HG02973 (cell line): ENCODE measurements around the gene INTS1.

Experiments used
- ATAC-seq: cut with Tn5 transposase; IDR thresholded peaks from one replicate; pipeline ENCODE4 v1.9.1; 2021; ENCODE audit warnings: moderate library complexity; ENCODE audit not compliant: unreplicated experiment

The INTS1 gene

DNA sequence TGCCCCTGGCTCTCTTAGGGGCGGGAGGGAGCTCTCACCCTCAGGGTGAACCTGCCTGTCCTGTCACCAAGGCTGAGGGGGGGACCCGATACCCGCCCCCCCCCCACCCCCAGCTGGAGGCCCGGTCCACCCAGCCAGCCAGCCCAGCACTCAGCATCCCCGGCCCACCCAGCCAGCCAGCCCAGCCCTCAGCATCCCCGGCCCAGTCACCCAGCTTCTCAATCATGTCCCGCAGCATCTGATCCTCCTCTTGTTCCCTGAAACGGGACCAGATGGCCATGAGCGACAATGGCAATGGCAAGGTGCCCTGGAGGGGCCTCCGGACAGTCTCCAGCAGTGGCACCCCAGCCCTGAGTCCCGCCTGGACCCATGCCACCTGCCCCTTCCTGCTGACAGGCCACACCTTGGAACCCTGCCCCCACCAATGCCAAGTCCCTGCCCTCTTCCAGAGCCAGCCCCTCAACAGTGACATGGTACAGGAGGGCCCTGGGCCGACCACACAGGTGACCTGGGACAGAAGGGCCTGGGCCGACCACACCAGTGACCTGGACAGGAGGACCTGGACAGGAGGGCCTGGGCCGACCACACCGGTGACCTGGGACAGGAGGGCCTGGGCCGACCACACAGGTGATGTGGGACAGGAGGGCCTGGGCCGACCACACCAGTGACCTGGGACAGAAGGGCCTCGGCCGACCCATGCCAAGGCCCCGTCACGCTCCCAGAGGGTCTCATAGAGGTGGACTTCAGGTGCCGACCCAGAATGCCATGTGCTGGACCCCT is 69.1 kb downstream of the INTS1 start:
- ATAC-seq = no peak

GRCh38 chr7:1434165-1434718 is 69.9 kb downstream of the INTS1 start:
- no peak for ATAC-seq

- no peak for ATAC-seq
Measured at GRCh38 chr7:1433128-1433920, 70.9 kb downstream of the INTS1 start.

GRCh38 chr7:1432411-1433082 is 71.6 kb downstream of the INTS1 start:
- no peak for ATAC-seq

DNA sequence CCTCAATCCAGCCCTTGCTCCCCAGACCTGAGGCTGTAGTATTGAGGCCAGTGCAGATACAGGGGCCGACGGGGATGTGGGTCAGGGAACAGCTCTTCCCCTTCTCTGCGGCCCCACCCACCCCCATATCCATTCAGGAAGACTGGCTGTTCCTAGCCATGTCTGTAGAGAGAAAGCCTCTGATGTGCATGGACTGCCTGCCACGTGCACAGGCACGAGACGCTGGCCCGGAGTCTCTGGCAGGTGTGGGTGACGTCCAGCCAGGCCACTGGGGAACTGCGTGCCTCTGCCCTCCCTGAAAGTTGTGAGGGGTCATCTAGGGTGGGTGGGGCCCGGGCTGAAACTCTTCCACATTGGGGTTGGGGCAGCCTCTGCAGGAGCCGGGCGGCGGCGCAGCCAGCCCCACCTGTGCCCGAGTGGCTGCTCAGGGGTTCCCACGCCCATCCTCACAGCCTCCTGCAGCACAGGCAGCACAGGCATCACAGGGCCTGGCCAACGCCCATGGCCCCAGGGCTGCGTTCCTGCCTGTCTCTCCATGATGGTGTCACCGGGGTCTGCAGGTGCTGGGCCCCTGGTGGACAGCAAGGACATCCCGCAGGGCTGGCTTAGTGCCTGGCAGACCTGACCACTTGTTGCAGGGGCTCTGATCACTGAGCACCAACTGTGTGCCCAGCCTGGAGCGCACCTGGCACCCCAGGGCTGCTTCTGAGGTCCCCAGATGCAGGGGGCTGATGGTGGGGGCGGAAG is 72.4 kb downstream of the INTS1 start:
- no peak for ATAC-seq

DNA sequence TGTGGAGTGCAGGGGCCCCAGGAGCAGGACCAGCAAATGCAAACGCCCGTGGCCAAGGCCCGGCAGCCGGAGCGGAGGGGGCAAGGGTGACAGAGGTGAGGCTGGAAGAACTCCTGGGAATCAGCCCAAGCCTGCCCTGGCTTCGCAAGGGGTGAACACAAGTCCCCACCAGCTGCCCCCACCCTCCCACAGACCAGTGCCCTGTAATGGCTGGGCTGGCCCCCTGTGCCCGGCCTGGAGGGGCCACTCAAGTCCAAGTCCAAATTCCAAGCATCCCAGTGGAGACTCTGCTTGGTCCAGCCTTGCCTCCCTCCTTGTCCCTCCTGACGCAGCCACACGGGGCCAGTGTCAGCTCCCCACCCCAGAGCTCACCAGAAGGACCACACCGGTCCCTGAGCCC is 73.0 kb downstream of the INTS1 start:
- ATAC-seq = no peak

DNA sequence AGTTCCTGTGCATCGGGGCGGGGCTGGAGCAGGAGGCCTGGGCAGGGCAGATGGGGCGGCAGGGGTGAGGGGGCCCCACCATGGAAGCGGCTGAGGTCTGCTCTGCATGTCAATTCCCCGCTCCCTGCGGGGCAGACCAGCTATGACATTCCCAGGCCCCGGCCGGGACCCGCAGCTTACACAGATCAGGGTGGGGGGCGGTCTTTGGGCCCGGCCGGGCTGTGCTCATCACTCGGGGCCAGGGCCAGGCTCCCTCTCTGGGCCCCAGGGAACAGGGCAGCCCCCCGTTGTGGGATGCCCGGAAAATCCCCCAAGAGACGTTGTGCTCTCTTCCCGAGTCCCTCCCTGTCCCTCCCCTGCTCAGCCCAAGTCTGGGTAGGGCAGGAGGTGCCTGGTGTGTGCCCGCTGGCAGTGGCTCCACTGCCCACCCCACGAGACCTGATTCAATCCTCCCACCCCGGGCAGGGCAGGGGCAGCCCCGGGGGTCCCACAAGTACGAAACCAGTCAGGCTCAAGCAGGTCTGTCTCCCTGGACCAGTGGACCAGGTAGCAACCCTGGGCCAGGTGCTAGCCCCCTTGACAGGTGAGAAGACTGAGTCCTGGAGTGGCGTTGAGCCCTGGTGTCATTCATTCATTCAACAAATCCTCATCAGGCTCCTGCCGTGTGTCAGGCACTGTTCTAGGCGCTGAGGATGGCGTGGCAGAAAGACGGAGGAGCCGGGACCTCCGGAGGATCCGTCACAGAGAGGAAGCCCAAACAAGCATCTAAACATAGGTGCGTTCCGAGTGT is 73.9 kb downstream of the INTS1 start:
- ATAC-seq = no peak

DNA sequence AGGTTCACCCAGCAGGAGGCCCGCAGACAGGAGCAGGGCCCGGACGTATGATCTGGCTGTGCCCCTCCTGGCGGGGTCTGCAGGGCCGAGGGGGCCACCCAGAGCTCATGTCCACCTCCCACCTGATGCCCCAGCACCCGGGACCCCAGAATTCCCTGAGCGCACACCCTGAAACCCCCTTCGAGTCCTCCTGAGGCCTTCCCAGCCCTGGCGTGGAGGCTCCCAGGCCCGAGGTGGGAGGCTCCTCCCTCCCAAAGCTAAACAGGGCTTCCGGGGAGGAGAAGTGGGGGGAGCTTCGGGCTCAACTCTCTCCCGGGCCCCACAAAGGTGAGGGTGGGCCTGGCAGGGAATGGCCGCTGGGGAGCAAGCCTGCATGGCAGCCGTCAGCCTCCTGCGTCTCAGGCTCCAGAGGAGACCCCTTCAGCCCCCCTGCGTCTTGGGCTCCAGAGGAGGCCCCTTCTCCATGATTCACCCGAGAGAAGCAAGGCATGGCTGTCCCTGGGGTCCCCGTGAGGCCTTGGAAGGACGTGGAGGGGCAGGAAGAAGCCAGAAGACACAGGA is 75.2 kb downstream of the INTS1 start:
- no peak for ATAC-seq

- no peak for ATAC-seq
Measured at GRCh38 chr7:1427064-1427657, 77.0 kb downstream of the INTS1 start.

DNA sequence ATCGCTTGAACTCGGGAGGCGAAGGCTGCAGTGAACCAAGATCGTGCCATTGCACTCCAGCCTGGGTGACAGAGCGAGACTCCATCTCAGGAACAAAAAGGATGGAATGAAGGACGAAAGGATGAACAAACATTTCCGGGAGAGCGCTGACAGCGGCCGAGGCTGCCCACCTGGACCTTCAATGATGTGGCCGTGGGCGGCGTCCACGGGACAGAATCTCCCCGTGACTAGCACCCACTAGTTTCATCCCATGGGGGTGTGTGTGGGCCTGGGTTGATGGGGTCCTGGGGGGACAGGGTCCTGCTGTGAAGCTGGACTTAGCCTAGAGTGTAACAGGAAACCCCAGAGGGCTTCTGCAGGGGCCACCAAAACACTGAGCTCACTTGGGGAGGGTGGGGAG is 77.7 kb downstream of the INTS1 start:
- ATAC-seq = no peak

DNA sequence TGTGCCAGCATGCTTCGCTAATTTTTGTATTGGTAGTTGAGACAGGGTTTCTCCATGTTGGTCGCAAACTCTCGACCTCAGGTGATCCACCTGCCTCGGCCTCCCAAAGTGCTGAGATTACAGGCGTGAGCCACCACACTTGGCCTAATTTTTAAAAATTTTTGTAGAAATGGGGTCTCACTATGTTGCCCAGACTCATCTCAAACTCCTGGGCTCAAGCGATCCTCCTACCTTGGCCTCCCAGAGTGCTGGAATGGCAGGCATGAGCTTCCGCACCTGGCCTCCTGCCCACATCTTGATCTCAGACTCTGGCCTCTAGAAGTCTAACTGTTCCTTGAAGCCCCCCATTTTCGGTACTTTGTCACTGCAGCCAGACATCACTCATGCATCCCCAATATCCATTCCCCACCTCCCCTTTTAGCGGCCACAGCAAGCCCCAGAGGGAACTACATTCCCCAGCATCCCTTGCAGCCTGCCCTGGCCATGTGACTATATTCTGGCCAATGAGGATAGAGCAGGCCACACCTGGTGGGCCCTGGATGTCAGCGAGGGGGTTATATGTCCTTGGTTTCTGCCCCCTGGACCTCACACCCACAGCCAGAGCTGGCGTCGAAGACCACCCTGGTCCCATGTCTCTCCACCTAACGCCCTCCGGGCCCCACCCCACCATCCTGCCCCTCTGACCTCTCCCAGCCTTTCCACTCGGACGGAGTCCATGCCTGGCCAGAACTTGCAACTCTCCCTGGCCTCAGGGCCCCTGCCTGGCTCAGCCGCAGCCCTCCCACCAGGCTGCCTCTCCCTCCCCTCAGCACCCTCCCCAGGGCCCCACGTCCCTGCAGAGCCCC is 78.7 kb downstream of the INTS1 start:
- ATAC-seq = no peak

- no peak for ATAC-seq
Measured at GRCh38 chr7:1424041-1424440, 80.1 kb downstream of the INTS1 start.

DNA sequence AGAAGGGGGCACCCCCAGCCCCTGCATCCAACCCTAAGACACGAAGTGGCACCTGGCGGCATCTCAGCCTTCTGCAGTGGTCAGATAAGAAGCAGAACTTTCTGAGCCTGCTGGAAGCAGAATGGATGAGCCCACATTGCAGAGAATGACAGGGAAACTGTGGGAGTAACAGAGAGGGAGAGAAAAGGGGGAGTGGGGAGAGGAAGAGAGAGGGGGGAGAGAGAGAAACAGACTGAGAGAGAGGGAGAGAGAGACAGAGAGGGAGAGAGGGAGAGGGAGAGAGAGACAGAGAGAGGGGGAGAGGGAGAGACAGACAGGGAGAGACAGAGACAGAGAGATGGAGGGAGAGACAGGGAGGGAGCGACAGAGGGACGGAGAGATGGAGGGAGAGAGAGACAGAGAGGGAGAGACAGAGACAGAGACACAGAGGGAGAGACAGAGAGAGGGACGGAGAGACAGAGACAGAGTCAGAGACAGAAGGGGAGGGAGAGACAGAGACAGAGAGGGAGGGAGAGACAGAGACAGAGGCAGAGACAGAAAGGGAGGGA is 80.9 kb downstream of the INTS1 start:
- no peak for ATAC-seq

- no peak for ATAC-seq
Measured at GRCh38 chr7:1422512-1423263, 81.5 kb downstream of the INTS1 start.

GRCh38 chr7:1421946-1422345 is 82.2 kb downstream of the INTS1 start:
- ATAC-seq = no peak

- no peak for ATAC-seq
Measured at GRCh38 chr7:1421020-1421790, 83.0 kb downstream of the INTS1 start.
